H54 (cell line): Measurements from ENCODE around the gene PARG.
"Not testable (repeated sequence)": the region's sequence is repeated elsewhere in the genome, so short reads cannot be mapped to it uniquely, and the experiment has no call there.

Source experiments
- DNase-seq: peaks from one replicate; pipeline ENCODE4 v3.0.0; 2011; ENCODE audit warnings: low spot score, mixed read lengths; ENCODE audit not compliant: insufficient read length
- FAIRE-seq: peaks from 3 replicates; lab custom pipeline; 2011; peaks lifted over from hg19 to GRCh38; lab: Jason Lieb, UNC
- POLR2A ChIP-seq: IDR thresholded peaks from 2 replicates; pipeline ENCODE4 v1.6.1; 2011; ENCODE audit warnings: low read depth, mild to moderate bottlenecking, low read length

PARG gene

DNA sequence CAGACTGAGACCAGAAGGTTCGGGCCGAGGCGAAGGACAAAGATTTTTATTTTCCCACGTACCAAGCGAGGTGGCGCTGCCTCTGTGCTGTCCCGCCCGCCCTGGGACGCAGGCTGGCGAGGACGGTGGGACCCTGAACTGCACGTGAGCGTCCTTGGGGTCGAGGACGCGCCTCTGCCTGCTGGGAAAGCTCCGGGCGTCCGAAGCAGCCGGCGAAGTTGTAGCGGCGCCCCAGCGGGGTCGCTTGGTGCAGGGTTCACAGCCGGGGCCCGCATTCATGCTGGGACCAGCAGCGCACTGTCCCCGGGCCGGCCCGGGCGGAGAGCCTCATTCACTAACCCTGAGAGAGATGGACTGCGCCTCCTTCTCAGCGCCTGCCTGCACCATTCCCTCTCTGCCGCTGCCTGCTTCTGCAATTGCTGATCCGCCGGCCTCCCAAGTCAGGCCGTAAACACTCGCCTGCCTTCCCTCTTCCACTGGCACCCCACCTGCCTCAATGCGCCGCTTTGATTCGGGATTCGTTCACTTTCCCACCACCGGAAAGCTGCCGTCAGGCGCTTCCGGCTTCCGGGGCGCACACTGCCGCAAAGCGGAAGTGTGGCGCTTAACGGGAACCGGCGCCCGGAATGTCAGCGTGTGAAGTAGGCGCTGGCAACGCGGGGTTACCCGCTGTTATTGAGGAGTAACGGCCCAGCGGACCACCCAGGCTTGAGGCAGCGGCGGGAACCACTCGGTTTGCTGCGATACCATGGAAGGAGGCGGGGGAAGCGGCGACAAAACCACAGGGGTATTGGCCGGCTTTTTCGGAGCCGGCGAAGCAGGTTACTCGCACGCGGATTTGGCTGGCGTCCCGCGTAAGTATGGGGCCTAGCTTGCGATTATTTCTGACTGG, at the start of gene PARG, which contains the start of gene TIMM23B:
TSS of gene PARG (minus strand) at position 581 of the 892 bp plus-strand sequence. CDS start at position 279, 302 bp downstream.
TSS of gene TIMM23B (plus strand) at position 607 of the 892 bp plus-strand sequence. CDS start at position 749, 142 bp downstream.
- FAIRE-seq (peak; percentile 41), DNase-seq (peak; percentile 1)
- TF ChIP-seq POLR2A: peak; percentile 62

DNA sequence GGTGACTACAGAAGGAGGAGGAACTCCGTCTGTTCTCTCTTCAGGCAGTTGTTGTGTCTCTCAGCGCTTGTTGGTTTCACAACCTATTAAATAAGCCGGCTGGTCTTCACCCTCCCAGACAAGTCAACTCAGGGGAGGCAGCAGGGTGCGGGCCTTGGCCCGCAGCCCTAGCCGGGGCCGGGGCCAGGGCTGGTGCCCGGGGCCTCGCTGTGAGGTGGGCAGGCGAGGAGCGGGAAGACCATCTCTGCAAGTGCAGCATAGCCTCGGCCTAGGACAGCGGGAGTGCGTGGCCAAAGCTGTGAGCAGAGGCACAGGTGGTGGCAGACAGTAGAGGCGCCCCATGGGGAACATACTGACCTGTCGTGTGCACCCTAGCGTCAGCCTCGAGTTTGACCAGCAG, 46.5 kb upstream of the PARG start, which contains the start of gene AGAP6:
TSS of gene AGAP6 (plus strand) at position 31 of the 400 bp plus-strand sequence. CDS start at position 341, 310 bp downstream.
- FAIRE-seq, DNase-seq: not testable (repeated sequence)

DNA sequence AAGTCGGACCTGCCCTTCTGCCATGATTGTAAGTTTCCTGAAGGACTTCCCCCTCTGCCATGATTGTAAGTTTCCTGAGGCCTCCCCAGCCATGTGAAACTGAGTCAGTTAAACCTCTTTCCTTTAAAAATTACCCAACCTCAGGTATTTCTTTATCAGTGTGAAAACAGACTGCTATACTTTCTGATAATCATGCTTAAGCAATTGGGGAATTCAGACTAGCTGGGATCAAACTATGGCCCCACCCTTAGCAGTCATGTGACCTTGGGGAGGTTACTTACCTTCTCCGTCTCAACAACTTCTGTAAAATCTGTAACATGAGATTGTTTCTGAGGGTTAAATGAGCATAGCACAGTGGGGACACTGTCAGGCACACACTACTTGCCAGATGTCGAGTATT, 45.4 kb upstream of the PARG start:
- not testable (repeated sequence) for DNase-seq, FAIRE-seq

DNA sequence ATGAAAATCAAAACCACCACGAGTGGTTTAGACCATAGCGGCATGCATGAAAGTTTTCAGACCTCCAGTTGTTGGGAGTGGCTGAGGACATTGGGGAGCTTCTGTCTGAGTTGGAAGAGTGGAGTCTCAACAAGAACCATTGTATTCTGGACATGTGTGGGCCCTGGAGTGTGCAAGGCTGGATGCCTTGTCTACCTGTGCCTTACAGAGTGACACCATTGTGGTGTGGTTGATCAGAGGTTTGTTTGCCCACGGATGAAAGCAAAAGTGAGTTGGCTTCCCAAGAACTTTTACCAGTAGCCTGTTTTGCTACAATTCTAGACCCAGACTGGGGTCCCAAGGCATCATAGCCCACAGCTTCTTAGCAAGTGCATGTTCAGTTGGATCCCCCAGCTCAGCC, 35.9 kb upstream of the PARG start:
- not testable (repeated sequence) for FAIRE-seq, DNase-seq

GRCh38 chr10:49972094-49972493, 30.3 kb upstream of the PARG start:
- not testable (repeated sequence) for FAIRE-seq, DNase-seq

- not testable (repeated sequence) for FAIRE-seq, DNase-seq
Measured at GRCh38 chr10:49971466-49971865, 29.6 kb upstream of the PARG start.

DNA sequence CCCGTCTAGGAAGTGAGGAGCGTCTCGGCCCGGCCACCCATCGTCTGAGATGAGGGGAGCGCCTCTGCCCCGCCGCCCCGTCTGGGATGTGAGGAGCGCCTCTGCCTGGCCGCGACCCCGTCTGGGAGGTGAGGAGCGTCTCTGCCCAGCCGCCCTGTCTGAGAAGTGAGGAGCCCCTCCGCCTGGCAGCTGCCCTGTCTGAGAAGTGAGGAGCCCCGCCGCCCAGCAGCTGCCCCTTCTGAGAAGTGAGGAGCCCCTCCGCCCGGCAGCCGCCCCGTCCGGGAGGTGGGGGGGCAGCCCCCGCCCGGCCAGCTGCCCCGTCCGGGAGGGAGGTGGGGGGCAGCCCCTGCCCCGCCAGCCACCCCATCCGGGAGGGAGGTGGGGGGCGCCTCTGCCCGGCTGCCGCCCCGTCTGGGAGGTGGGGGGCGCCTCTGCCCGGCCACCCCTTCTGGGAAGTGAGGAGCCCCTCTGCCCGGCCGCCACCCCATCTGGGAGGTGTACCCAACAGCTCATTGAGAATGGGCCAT, 28.6 kb upstream of the PARG start:
- not testable (repeated sequence) for DNase-seq, FAIRE-seq

DNA sequence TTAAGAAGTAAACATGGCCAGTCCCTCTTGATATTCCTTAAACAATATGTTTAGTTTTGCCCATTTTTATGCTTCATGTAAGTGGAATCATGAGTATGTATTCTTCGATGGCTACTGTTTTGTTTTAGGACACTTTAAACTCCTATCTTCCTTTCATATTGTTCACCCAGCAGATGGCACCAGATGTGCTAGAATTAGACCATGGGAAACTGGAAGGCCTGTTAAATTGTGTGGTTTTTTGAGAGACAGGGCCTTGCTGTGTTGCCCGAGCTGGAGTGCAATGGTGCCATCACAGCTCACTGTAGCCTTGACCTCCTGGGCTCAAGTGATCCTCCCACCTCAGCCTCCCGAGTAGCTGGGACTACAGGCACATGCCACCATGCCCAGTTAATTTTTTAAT, 11.3 kb upstream of the PARG start:
- peak; percentile 78 for FAIRE-seq
- DNase-seq: not testable (repeated sequence)

- DNase-seq, FAIRE-seq: not testable (repeated sequence)
Measured at GRCh38 chr10:49952006-49952405, 10.2 kb upstream of the PARG start.

DNA sequence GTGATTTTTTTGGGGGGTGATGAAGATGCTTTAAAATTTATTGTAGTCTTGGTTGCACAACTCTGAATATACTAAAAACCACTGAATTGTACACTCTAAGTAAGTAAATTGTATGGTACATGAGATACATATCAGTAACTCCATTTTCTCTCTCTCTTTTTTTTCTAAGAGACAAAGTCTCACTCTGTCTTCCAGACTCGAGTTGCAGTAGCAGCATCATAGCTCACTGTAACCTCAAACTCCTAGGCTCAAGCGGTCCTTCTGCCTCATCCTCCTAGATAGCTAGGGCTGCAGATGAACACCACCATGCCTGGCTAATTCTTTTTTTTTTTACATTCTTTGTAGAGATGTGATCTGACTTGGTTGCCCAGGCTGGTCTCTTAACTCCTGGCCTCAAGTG, 6.9 kb upstream of the PARG start:
- DNase-seq, FAIRE-seq: not testable (repeated sequence)

GRCh38 chr10:49948142-49948541, 6.3 kb upstream of the PARG start:
- FAIRE-seq, DNase-seq: not testable (repeated sequence)

DNA sequence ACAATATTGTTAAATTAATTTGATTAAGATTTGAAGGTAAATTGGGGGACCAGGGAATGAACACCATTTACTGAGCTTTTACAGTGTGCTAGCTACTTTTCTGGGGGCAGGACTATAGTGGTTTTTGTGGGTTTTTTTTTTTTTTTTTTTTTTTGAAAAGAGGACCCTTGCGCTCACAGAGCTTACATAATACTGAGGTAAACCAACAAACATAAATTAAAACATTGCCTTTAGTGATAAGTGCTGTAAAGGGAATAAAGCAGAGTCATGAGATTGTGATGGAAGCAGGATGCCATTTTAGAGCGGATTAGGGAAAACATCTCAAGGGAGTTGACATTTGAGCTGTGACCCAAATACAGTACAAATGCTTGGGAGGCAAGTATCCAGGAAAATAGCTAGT, 1.8 kb upstream of the PARG start:
- DNase-seq, FAIRE-seq: not testable (repeated sequence)

DNA sequence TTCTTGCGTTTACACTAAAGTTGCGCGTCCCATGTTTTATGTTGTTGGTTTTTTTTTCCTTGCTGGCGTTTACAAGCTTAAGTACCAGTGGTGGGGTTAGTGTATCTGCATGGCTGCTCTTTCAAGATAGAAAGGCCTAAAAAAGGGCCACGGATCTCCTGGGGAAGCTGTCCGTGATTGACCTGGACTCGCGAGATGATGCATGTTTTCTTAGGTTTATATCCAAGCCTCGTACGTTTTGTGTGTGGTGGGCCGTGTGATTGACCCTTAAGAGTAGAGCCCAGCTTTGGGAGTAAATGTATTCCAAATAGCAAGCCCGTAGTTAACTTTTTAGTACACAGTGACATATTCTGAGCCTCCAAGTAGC, 495 bp upstream of the PARG start:
- FAIRE-seq, DNase-seq: not testable (repeated sequence)

GRCh38 chr10:49931959-49932728, 9.7 kb downstream of the PARG start:
- FAIRE-seq: peak; percentile 93
- DNase-seq: not testable (repeated sequence)

DNA sequence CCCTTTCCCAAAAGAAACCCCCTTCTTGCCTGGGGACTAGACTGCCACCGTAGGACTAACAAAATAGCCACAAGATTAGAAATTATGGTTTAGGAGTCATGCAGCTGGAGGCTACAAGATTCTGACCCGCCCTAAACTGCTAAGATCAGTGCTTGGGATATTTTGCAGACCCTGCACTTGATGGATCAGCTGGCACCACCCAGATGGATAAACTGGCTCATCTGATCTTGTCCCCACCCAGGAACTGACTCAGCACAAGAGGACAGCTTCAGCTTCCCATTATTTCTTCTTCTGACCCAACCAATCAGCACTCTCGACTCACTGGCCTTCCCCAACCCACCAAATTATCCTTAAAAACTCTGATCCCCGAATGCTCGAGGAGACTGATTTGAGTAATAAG, 10.6 kb downstream of the PARG start:
- DNase-seq: not testable (repeated sequence)
- FAIRE-seq: peak; percentile 69

DNA sequence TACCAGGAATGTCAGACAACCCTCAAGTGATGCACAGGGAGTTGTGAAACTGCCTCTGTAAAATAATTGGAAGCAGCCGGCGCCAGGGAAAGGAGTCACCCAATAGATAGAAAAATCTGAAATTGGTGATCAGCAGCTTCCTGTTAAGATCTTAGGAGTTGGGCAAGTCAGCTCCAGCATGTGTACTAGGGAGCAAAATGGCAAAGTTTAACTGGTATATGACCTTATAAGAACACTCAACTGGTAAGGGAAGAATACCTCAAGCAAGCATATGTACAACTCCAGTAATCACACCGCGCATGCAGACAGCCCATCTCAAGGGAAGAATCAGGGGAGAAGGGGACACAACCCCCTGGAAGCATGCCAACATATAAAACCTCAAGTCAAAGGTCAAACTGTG, 18.3 kb downstream of the PARG start:
- DNase-seq, FAIRE-seq: not testable (repeated sequence)

GRCh38 chr10:49922041-49922440, 19.8 kb downstream of the PARG start:
- not testable (repeated sequence) for FAIRE-seq, DNase-seq

DNA sequence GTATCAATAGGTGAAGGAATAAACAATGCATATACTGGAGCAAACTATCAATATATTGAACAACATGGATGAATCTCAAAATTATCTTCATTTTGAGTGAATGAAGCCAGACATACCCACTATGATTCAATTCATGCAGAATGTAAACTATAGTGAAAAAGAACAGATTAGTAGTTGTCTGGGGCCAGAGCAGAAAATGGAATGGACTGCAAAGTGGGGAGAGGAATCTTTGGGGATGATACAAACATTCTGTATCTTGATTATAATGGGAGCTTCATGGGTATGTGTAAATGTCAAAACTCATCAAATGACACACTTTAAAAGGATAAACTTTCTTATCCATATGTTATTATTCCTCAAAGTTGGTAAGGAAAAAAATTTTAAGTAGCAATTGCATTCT, 23.9 kb downstream of the PARG start:
- not testable (repeated sequence) for FAIRE-seq

GRCh38 chr10:49916451-49916850, 25.4 kb downstream of the PARG start:
- DNase-seq, FAIRE-seq: not testable (repeated sequence)

More for the DNA sequence above, 23.9 kb downstream of the PARG start:
- DNase-seq: not testable (repeated sequence)

DNA sequence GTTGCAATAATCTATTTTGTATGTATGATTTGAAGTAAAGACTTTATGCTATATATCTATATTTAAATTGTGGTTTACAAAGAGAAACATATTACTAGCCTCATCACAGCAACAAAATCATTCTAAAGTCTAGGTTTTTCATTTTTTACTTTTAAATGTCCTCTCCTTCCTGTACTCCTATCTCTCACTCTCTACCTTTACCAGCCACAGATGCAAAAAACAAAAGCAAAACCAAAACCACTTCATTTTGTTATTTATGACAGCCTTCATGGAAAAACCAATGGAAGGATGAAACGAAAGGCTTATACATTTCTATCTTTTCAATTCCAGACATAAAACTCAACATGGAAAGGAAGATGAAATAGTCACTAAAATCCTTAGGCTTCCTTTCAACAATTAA, 31.5 kb downstream of the PARG start:
- DNase-seq, FAIRE-seq: not testable (repeated sequence)
